ENCODE data around the gene SLC30A3.

DNA sequence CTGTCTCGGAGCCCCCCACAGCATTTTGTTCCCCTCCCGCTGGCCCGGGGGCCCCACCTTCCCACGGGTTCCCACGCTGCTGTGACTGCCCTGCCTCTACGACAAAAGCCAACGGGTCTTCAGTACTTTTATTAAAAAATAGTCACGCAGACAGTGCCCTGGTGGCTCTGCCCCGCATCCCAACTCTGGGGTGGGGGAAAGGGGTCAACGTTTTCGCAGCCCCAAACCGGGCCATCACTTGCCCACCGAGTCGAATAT is 44.4 kb upstream of the SLC30A3 start:
- no peak for TF ChIP-seq TAF1 (IDR thresholded peaks at IDR 0.05; ENCODE audit: borderline replicate concordance, insufficient read depth, low read length)
- no peak for TF ChIP-seq REST (IDR thresholded peaks at IDR 0.05; ENCODE audit: insufficient read depth in 1 of 2, low read depth in 2 of 2, low read length in 2 of 2)
- TF ChIP-seq POLR2AphosphoS5 (IDR thresholded peaks at IDR 0.05; ENCODE audit: low read depth, low read length): no peak

Data from PFSK-1 (cell line).